Lower lobe of right lung (tissue), 2 donors: ENCODE results near the gene SFXN1. TPM values are rescaled to one million over a fixed set of nuclear protein-coding genes. Genes with fewer than 3 reads are reported as not detected.
"Not testable (repeated sequence)": the region's sequence is repeated elsewhere in the genome, so short reads cannot be mapped to it uniquely, and the experiment has no call there.

ENCODE experiments used
- ATAC-seq, 2 donors: fragments of 200-7000 bp; cut with Tn5 transposase; one replicate each; pipeline ENCODE4 v1.9.1; 2020 to 2022; ENCODE audit warnings: mild to moderate bottlenecking in 2 of 2, moderate library complexity in 2 of 2
- DNase-seq: peaks from one replicate; pipeline ENCODE4 v3.0.0-alpha.2; 2020
- H3K27ac ChIP-seq: fragments of 200-600 bp; one replicate; pipeline ENCODE4 v1.8.0; 2022
- H3K27me3 ChIP-seq: fragments of 200-600 bp; one replicate; pipeline ENCODE4 v1.8.0; 2022; ENCODE audit warnings: low read depth
- H3K36me3 ChIP-seq: fragments of 200-600 bp; one replicate; pipeline ENCODE4 v1.8.0; 2022; ENCODE audit warnings: mild to moderate bottlenecking
- H3K4me1 ChIP-seq: fragments of 200-600 bp; one replicate; pipeline ENCODE4 v1.8.0; 2022
- H3K4me3 ChIP-seq: fragments of 200-600 bp; one replicate; pipeline ENCODE4 v1.8.0; 2022; ENCODE audit warnings: mild to moderate bottlenecking
- H3K9me3 ChIP-seq: fragments of 200-600 bp; one replicate; pipeline ENCODE4 v1.8.0; 2022
- intact Hi-C: fragments of 100-400 bp; cut with DNase I; formaldehyde crosslinking; loops from one replicate; pipeline ENCODE4 v1.11.0; 2022
- total RNA-seq: library from RNA; stranded (reverse); fragmentation: NEBNext Ultra II Directional; extraction: Animal tissue kit (Norgen Biotek cat#: 25700); gene quantifications from one replicate; pipeline ENCODE4 v1.2.1, GENCODE V29; 2021
- TF ChIP-seq, protein P1 (sequence below): fragments of 200-600 bp; IDR thresholded peaks from one replicate; pipeline ENCODE4 v1.8.0; 2022; ENCODE audit warnings: antibody characterized with exemption, mild to moderate bottlenecking
- donor health status: DM: no; HTN: yes; CAD: no; lungs with severe emphysema.

SFXN1 gene
- total RNA-seq, 1 donor from 2014 or later = 15.7 TPM

- Histone ChIP-seq H3K4me3 (peak within 1 kb of the TSS; percentile 51), H3K27me3 (peaks cover 39% of the 10 kb centered on the region), H3K9me3 (no peaks in the 10 kb centered on the region), H3K4me1 (peaks cover 13% of the 10 kb centered on the region), H3K36me3 (no peaks in the 10 kb centered on the region), H3K27ac (peak within 1 kb of the TSS; percentile 50)
- intact Hi-C loops = no loop called here
- peak; percentile 59 for DNase-seq
- peak; percentile 81 to 88 for ATAC-seq
- TF ChIP-seq, protein P1, sequence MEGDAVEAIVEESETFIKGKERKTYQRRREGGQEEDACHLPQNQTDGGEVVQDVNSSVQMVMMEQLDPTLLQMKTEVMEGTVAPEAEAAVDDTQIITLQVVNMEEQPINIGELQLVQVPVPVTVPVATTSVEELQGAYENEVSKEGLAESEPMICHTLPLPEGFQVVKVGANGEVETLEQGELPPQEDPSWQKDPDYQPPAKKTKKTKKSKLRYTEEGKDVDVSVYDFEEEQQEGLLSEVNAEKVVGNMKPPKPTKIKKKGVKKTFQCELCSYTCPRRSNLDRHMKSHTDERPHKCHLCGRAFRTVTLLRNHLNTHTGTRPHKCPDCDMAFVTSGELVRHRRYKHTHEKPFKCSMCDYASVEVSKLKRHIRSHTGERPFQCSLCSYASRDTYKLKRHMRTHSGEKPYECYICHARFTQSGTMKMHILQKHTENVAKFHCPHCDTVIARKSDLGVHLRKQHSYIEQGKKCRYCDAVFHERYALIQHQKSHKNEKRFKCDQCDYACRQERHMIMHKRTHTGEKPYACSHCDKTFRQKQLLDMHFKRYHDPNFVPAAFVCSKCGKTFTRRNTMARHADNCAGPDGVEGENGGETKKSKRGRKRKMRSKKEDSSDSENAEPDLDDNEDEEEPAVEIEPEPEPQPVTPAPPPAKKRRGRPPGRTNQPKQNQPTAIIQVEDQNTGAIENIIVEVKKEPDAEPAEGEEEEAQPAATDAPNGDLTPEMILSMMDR = peak; percentile 76
These were observed 34.1 kb upstream of the SFXN1 start, which contains the start of gene DRD1 for GRCh38 chr5:175444060-175444904. Gene DRD1 (minus strand): TSS chr5:175444182. CDS start chr5:175443099, 1,083 bp downstream.

GRCh38 chr5:175444905-175445456 is 33.4 kb upstream of the SFXN1 start:
- intact Hi-C loops = no loop called here
- H3K9me3 ChIP-seq = no peaks in the 10 kb centered on the region
- H3K27me3 ChIP-seq = peaks cover 39% of the 10 kb centered on the region
- no peak for ATAC-seq
- no peak for DNase-seq
- H3K4me1 ChIP-seq = peaks cover 13% of the 10 kb centered on the region
- no peak overlapping the region for H3K27ac ChIP-seq
- peak overlapping the region; percentile 51 for H3K4me3 ChIP-seq
- no peaks in the 10 kb centered on the region for H3K36me3 ChIP-seq
- TF ChIP-seq, protein P1 = no peak

DNA sequence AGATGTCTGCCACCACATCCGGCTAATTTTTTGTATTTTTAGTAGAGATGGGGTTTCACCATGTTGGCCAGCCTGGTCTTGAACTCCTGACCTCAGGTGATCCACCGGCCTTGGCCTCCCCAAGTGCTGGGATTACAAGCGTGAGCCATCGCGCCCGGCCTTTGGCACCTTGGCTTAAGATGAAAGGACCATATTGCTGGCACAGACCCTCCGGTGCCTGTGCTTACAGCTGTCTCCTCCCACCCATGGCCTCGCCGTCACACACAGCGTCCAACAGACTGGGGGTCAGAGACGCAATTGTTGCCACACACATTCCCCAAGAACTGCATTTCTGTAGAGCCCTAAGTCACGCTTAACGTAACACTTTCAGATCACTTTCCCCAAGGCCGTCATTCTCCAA is 32.0 kb upstream of the SFXN1 start:
- H3K9me3 ChIP-seq, H3K36me3 ChIP-seq, ATAC-seq, DNase-seq, H3K4me3 ChIP-seq, H3K27ac ChIP-seq, intact Hi-C loops: not testable (repeated sequence)
- peaks cover 13% of the 10 kb centered on the region for H3K4me1 ChIP-seq
- peaks cover 42% of the 10 kb centered on the region for H3K27me3 ChIP-seq

DNA sequence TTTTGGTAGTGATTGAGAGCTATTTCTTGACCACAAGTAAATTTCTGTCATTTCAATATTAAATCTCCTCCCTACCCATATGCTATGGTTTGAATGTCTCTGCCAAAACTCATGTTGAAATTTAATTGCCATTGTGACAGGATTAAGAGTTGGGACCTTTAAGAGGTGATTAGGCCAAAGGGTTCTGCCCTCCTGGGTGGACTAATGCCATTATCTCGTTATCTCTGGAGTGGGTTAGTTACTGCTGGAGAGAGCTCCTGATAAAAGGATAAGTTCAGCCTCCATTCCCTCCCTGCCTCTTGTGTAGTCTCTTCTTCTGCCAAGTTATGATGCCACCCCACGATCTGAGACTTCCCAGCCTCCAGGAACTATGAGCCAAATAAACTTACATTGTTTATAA is 30.8 kb upstream of the SFXN1 start:
- H3K4me1 ChIP-seq = peaks cover 13% of the 10 kb centered on the region
- ATAC-seq (no peak), DNase-seq (no peak)
- no peak overlapping the region for H3K27ac ChIP-seq
- intact Hi-C loops = no loop called here
- TF ChIP-seq, protein P1 = no peak
- H3K36me3 ChIP-seq = no peaks in the 10 kb centered on the region
- peaks cover 45% of the 10 kb centered on the region for H3K27me3 ChIP-seq
- no peaks in the 10 kb centered on the region for H3K9me3 ChIP-seq
- no peak overlapping the region for H3K4me3 ChIP-seq

DNA sequence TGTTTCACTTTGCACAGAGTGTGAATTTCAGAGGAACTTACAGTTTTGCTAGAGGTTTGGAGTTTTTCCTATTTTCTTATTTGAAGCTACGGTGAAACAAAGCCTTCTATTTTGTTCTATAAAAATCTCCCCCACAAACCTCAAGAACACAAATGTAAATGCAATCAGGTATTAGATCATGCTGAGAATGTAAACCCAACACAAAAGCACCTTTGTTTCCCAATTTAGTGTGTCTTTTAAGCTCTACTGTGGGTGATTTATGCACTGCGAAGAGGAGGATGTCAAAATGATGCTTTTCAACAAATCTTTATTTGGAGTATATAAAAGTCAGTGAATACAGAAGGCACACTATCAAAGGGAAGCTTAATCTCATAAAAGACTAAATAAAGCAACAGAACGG is 30.1 kb upstream of the SFXN1 start:
- DNase-seq (no peak), ATAC-seq (no peak)
- TF ChIP-seq, protein P1 = no peak
- Histone ChIP-seq H3K9me3 (no peaks in the 10 kb centered on the region), H3K27me3 (peaks cover 45% of the 10 kb centered on the region), H3K4me3 (no peak overlapping the region), H3K27ac (no peak overlapping the region), H3K4me1 (peaks cover 13% of the 10 kb centered on the region), H3K36me3 (no peaks in the 10 kb centered on the region)
- intact Hi-C loops = no loop called here

GRCh38 chr5:175452166-175452565 is 26.2 kb upstream of the SFXN1 start:
- Histone ChIP-seq H3K4me3 (no peak overlapping the region), H3K27me3 (peaks cover 16% of the 10 kb centered on the region), H3K27ac (no peak overlapping the region), H3K9me3 (no peaks in the 10 kb centered on the region), H3K36me3 (no peaks in the 10 kb centered on the region), H3K4me1 (no peaks in the 10 kb centered on the region)
- intact Hi-C loops = loop anchor here (10.0 kb wide), 1 partner anchor 507 kb away; no protein-coding TSS in a partner anchor
- TF ChIP-seq, protein P1 = no peak
- DNase-seq (no peak), ATAC-seq (no peak)

GRCh38 chr5:175454338-175454737 is 24.0 kb upstream of the SFXN1 start:
- not testable (repeated sequence) for H3K9me3 ChIP-seq, H3K4me1 ChIP-seq, DNase-seq, H3K4me3 ChIP-seq, ATAC-seq, H3K27ac ChIP-seq, H3K36me3 ChIP-seq
- intact Hi-C loops = loop anchor here (10.0 kb wide), 1 partner anchor 510 kb away; no protein-coding TSS in a partner anchor
- peaks cover 16% of the 10 kb centered on the region for H3K27me3 ChIP-seq
